HG02943 (cell line): ENCODE results near the gene RNF31.

Experiments used
- ATAC-seq: cut with Tn5 transposase; IDR thresholded peaks from one replicate; pipeline ENCODE4 v1.9.1; 2021; ENCODE audit warnings: mild to moderate bottlenecking, low read depth, moderate library complexity; ENCODE audit not compliant: unreplicated experiment

Gene RNF31

DNA sequence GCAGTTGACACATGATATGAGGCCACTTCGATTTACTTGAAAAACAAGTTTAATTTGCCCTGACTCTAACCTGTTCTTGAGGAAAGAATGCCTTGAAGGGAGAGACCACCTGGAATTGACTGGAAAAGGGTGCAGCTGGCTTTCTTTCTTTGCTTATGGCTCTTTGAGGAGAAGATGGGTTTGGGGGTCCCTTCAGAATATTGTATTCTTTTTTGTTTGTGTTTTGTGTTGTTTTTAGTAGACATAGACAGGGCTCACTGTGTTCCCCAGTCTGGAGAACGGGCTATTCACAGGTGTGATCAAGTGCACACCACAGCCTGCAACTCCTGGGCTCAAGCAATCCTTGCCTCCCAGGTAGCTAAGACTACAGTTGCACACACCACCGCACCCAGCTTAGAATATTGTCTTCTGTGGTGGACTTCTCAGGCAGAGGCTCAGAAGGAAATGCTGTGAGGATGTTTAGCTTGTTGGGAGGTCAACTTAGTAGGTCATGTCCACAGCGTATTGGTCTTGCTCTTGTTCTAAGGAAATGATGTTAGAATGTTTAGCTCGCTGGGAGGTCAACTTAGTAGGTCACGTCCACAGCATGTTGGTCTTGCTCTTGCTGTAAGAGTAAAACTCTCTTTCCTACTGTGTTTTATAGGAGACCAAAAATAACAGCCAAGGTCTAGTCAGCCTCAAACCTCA, 31.0 kb upstream of the RNF31 start:
- ATAC-seq: no peak

DNA sequence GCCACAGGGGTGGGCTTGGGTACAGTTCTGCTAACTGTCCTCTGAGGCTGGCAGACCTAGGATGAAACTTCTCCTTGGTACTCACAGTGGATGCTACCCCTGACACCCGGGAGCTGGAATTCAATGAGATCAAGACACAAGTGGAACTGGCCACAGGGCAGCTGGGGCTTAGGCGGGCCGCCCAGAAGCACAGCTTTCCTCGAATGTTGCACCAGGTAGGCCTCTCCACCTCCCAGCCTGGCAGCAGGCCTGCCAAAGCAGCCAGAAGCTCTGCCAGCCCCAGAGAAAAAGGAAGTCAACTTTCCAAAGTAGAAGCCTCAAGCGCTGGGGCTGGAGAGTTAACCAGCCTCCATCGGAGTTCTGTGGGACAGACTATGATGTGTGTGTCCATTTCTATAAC, 30.1 kb upstream of the RNF31 start:
- no peak for ATAC-seq

DNA sequence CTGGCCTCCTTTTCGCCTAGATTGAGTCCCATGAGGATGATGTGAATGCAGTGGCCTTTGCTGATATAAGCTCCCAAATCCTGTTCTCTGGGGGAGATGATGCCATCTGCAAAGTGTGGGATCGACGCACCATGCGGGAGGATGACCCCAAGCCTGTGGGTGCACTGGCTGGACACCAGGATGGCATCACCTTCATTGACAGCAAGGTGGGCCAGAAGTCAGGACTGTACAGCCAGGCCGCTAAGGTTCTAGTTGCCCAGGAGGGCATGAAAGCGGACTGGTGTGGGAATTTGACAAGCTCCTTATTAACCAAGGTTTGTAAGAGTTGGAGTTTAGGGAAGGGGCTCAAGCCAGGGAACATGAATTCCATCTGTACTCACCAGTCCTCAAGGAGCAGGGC, 27.6 kb upstream of the RNF31 start:
- no peak for ATAC-seq

DNA sequence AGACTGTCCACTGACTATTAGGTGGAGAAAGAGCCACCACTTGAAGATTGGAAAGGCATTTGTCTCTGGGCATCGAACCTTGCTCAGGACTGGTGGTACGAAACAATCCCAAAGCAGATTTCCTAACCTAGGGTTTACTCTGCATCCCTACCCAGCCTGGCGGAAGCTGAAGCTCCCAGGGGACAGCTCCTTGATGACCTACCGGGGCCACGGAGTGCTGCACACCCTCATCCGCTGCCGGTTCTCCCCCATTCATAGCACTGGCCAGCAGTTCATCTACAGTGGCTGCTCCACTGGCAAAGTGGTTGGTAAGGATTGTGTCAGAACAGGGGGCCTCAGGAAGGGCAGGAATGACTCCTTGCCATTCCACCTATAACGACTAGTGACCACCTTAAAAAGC, 26.1 kb upstream of the RNF31 start:
- no peak for ATAC-seq

DNA sequence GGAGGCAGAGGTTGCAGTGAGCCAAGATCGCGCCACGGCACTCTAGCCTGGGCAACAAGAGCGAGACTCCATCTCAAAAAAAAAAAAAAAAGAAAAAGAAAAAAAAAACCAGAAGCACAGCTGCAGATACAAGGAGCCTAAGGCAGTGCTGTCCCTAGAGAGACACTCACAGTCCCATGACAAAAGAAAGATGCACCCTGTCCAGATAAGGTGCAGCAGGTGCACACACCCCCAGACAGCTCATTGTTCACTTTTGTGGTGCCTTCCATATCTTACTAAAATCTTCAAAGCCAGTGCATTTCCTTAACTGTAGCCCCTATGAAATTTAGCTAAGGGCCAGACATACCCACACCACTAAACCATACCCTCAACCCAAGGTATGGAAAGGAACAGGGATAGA, 24.9 kb upstream of the RNF31 start:
- ATAC-seq: no peak

DNA sequence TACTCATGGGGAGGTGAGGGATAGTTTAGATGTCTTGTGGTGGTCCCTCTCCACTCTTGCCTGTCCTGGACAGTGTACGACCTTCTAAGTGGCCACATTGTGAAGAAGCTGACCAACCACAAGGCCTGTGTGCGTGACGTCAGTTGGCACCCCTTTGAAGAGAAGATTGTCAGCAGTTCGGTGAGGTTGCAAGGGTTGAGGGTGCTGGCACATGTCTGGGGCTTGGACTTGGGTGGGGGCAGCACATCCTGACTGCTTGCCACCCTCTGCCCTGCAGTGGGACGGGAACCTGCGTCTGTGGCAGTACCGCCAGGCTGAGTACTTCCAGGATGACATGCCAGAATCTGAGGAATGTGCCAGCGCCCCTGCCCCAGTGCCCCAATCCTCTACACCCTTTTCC, 24.4 kb upstream of the RNF31 start:
- no peak for ATAC-seq

DNA sequence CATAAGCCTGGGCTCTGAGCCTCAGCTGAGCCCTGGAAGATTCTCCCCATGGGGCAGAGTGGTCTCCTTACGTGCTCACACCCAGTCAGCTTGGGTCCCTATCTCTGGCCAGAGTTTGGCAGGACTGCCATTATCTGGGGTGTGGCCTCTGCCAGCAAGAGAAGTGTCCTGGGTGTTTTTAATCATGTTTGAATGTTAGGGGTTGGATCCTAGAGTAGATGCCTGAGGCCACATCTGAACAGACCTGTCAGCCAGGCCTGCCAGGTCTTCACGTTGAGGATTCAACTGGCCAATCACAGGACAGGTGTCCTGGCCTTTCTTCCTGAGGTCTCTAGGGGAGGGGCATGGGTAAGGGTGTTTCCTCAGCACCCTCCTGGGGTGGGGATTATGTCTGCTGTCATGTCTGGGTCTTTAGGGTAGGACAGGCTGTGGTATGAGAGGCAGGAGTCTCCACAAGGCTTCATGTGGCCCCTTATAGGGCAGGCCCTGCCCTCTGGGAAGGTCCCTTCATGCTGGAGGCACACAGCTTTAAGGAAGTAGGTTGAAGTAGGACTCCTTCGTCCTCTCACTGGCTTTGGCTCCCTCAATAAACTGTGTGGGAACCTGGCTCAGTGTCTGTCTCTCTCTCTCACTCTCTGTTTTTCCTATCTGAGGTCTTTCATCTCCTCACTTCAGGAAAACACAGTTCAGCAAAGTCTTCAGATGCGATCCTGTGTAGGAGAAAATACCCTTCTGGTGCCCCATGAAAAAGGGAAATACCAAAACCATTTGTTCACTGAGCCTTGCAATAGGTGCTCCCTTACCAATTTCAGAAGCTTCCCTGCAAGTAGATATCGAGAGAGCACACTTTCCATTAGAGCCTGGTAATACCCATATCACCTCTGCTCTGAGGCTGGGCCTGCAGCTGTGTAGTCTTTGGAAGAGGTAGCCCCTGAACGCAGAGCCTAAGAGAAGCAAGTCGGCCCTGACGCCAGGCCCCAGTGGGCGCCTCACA, 23.6 kb upstream of the RNF31 start:
- no peak for ATAC-seq

DNA sequence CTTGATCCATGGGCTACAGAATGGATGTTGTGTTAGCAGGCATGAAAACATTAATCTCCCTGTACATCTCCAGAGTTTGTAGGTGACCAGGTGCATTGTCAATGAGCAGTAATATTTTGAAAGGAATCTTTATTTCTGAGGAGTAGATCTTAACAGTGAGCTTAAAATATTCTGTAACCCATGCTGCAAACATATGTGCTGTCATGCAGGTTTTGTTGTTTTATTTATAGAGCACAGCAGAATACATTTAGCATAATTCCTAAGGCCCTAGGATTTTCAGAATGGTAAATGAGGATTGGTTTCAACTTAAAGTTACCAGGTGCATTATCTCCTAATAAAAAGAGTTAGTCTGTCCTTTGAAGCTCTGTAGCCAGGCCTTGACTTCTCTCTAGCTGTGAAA, 20.4 kb upstream of the RNF31 start:
- ATAC-seq: no peak

DNA sequence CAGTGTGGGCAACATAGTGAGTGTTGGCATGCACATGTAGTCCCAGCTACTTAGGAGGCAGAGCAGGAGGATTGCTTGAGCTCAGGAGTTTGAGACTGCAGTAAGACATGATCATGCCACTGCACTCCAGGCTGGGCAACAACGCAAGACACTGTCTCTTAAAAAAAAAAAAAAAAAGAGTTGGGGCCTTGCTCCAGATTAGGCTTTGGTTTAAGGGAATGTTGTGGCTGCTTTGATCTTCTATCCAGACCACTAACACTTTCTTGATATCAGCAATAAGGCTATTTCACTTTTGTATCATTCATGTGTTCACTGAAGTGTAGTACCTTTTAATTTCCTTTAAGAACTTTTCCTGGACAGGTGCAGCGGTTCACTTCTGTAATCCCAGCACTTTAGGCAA, 19.6 kb upstream of the RNF31 start:
- ATAC-seq: no peak

DNA sequence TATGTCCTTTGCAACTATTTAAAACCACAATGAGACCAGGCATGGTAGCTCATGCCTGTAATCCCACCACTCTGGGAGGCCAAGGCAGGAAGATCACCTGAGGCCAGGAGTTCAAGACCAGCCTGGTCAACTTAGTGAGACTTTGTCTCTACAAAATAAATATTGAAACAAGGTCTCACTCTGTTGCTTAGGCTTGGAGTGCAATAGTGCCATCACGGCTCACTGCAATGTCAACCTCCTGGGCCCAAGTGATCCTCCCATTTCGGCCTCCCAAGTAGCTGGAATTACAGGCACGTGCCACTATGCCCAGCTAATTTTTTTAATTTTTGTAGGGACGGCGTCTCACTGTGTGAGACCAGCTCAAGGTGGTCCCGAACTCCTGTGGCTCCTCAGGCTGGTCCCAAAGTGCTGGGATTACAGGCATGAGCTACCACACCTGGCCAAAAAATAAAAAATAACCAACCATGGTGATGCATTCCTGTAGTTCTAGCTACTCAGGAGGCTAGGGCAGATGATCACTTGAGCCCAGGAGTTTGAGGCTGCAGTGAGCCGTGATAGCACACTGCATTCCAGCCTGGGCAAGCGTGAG, 17.8 kb upstream of the RNF31 start:
- ATAC-seq: no peak

DNA sequence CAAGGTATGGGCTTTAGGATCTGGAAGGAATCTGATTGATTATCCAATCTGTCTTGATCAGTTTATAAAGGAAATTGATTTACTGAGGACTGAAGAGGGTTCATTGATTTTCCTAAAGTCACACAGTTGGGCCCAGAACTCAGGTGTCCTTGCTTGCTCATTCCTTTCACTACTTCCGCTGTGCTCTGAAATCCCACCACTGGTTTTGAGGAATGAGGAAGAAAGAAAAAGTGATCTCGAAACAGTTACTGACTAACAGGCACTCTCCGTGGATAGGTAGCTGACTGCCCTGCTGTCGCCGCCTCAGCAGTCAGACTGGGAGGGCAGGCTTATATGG, 16.9 kb upstream of the RNF31 start, which contains the start of gene FITM1:
FITM1 (plus strand) TSS at position 280 of the 337 bp plus-strand sequence. CDS start 905 bp downstream, outside the sequence.
- no peak for ATAC-seq

DNA sequence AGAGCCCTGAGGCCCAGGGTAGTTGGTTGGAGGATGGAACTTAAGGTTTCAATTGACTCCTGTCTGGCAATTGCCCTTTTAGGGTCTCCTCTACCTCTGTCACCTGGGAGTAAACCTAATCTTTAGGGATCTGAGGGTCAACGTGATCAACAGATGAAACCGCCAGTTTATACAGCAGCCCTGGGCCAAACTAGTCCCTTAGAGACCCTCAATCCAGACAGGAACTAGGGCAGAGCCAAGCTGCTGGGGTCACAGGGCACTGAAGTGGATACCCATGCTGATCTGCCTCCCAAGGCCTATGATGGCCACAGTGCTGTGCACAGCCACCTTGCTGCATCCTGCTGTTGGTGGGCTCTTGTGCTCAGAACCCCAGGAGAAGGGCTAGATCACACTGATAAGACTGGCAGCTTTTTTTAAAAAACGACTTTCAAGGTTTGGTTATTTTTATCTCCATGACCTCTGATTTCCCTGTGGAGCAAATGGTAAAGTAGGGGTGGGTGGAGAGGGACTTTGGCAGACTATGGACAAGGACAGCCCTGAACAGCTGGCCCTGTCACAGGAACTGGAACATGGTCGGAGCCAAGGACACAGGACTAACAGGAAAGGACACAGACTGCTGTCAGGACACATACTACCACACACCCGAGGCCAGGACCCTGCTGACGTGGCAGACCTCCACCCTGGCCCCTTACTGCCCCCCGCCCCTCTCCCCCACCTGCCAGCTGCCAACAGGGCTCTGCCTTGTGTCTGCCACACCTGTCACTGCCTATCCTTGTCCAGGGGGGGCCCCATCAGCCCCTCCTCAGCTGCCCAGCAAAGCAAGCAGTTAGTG, 16.4 kb upstream of the RNF31 start:
- no peak for ATAC-seq

DNA sequence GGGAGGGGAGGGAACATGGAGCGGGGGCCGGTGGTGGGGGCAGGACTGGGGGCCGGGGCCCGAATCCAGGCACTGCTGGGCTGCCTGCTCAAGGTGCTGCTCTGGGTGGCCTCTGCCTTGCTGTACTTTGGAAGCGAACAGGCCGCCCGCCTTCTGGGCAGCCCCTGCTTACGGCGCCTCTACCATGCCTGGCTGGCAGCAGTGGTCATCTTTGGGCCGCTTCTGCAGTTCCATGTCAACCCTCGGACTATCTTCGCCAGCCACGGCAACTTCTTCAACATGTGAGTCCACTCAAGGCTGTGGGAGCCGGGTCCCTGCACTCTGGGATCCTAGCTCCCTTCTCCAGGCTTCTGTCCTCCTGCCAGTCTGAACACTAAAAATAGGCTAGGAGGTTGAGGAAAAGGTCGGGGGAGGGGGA, 15.7 kb upstream of the RNF31 start:
- ATAC-seq: no peak

DNA sequence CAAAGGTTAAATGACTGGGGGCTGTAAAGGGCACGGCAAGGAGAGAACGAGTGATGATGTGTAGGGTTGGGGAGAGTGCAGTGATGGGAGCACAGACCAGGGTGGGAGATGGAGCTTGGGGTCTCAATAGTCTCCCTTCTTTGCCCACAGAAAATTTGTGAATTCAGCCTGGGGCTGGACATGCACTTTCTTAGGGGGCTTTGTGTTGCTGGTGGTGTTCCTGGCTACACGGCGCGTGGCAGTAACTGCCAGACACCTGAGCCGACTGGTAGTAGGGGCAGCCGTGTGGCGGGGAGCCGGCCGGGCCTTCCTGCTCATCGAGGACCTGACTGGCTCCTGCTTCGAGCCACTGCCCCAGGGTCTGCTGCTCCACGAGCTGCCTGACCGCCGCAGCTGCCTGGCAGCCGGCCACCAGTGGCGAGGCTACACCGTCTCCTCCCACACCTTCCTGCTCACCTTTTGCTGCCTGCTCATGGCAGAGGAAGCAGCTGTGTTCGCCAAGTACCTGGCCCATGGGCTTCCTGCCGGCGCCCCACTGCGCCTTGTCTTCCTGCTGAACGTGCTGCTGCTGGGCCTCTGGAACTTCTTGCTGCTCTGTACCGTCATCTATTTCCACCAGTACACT, 15.1 kb upstream of the RNF31 start:
- ATAC-seq: no peak

DNA sequence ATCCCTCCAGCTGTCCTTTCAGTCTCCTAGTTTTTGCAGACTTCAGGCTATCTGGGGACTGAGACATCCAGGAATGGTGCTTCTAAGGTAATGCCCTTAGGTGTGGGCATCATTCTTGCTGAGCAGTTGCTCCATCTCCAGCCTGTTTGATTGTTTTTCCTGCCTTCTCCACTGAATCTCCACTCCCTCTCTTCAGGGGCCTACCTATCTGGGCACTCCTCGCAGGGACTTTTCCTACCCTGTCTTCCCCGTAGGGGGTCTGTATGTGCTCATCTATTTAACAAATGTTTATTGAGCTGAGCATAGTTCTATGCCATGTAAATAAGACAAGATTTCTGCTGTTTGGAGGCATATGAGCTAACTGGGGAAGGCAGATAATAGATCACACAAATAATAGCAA, 14.3 kb upstream of the RNF31 start:
- ATAC-seq: no peak

DNA sequence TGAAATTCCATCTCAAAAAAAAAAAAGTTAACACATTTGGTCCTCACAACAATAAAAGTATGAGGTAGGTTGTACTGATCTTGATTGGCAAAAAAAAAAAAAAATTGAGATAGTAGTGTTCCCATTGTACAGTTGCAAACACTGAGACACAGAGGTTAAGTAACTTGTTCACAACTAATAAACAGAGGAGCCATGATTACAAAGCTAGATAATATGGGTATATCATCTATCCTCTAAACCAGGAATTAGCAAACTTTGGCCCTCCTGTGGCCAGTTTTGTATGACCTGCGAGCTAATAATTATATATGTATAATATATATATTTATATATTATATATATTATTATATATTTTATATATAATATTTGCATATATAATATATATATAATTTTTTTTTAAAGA, 13.6 kb upstream of the RNF31 start:
- no peak for ATAC-seq

DNA sequence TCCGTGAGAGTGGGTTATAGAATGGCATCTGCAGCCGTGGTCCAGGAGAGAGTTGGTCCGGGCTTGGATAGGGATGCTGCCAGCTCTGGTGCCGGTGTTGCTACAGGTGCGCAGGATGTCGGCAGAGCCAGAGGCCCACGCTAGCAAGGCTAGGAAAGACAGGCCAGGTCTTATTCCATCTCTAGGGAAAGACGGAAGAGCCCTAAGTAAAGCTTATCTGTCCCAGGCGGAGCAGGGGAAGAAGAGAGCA, 11.8 kb upstream of the RNF31 start:
- ATAC-seq: peak; percentile 17

DNA sequence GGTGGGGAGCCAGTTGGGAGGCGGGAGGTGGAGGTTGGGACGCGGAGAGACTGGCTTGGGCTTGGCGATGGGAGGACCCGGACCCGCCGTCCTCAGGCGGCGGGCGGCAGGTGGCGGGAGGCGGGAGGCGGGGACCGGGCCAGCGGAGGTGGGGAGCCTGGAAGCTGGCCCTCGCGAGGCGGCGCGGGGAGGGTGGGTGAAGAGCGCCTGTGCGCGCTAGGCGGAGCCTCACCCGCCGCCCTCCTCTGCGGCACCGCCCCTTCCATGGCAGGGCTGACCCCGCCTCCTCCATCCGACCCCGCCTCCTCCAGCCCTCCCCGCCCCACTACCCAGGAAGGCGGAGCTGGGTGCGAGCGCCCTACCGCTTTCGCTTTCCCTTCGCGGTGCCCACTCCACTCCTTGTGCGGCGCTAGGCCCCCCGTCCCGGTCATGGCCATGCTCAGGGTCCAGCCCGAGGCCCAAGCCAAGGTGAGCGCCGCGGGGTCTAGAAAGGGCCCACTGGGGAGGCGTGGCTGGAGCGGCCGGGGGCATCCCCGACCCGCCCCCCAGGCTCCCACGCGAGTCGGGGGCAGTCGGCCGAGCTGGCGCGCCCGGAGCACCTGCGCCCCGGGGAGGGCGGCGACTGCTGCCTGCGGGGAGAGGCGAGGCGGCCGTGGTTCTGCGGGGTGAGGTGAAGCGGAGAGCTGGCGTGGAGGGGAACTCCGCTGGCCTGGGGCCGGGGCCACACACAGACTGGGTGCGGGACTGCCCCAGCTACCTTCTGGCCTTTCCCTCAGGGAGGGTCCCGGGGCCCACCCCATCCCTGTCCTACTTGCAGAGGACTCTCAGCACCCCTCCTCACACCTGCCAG, 11.2 kb upstream of the RNF31 start, which contains the start of gene PSME1:
PSME1 (plus strand) TSS at position 361 of the 850 bp plus-strand sequence; CDS start at position 430, 69 bp downstream.
- peak; percentile 79 for ATAC-seq
